GM19328 (cell line): ENCODE data around the gene TPCN2.

Experiments used
- ATAC-seq: cut with Tn5 transposase; IDR thresholded peaks from one replicate; pipeline ENCODE4 v1.9.1; 2021; ENCODE audit warnings: mild to moderate bottlenecking, moderate library complexity; ENCODE audit not compliant: unreplicated experiment

Gene TPCN2

GRCh38 chr11:69055598-69056516, 7.1 kb downstream of the TPCN2 start:
- ATAC-seq: peak; percentile 47

- ATAC-seq: no peak
Measured at GRCh38 chr11:69057236-69057635, 8.5 kb downstream of the TPCN2 start.

GRCh38 chr11:69057801-69058200, 9.1 kb downstream of the TPCN2 start:
- ATAC-seq: no peak

GRCh38 chr11:69058511-69059270, 10.0 kb downstream of the TPCN2 start:
- ATAC-seq: no peak

- ATAC-seq: no peak
Measured at GRCh38 chr11:69059429-69059828, 10.7 kb downstream of the TPCN2 start.

GRCh38 chr11:69059985-69060384, 11.3 kb downstream of the TPCN2 start:
- no peak for ATAC-seq

GRCh38 chr11:69060806-69061712, 12.3 kb downstream of the TPCN2 start:
- no peak for ATAC-seq

GRCh38 chr11:69061713-69062053, 13.0 kb downstream of the TPCN2 start:
- no peak for ATAC-seq

GRCh38 chr11:69062169-69062855, 13.6 kb downstream of the TPCN2 start:
- no peak for ATAC-seq

GRCh38 chr11:69062873-69063651, 14.3 kb downstream of the TPCN2 start:
- ATAC-seq: no peak

GRCh38 chr11:69063652-69064260, 15.0 kb downstream of the TPCN2 start:
- ATAC-seq: no peak

- ATAC-seq: no peak
Measured at GRCh38 chr11:69064394-69064957, 15.7 kb downstream of the TPCN2 start.

GRCh38 chr11:69065147-69065710, 16.5 kb downstream of the TPCN2 start:
- ATAC-seq: no peak

- ATAC-seq: no peak
Measured at GRCh38 chr11:69066122-69067112, 17.7 kb downstream of the TPCN2 start.

GRCh38 chr11:69067200-69067599, 18.5 kb downstream of the TPCN2 start:
- no peak for ATAC-seq

GRCh38 chr11:69071086-69071800, 22.5 kb downstream of the TPCN2 start:
- ATAC-seq: no peak

- no peak for ATAC-seq
Measured at GRCh38 chr11:69071956-69072355, 23.2 kb downstream of the TPCN2 start.
